Measurements from ENCODE around the gene ALDOC. TPM values are rescaled to one million over a fixed set of nuclear protein-coding genes. Genes with fewer than 3 reads are reported as not detected.

Gene ALDOC
- total and polyA plus RNA-seq, 4 donors: 40.1 to 131 (median 94.8) TPM

GRCh38 chr17:28551421-28552175, 25.1 kb downstream of the ALDOC start:
- no peak overlapping the region for H3K9ac ChIP-seq (ENCODE audit: low read depth in 1 of 2, low read length in 2 of 2)
- H3K36me3 ChIP-seq (ENCODE audit: control insufficient read depth in 4 of 4, insufficient read depth in 3 of 4, low read depth in 1 of 4, low read length in 3 of 4): peaks cover 8 to 28% (median 18%) of the 10 kb centered on the region in 4 donors
- H3K4me3 ChIP-seq (ENCODE audit: low read depth in 1 of 3, low read length in 3 of 3): peak overlapping the region in 2 of 3 donors; percentile 65 to 77
- H3K27me3 ChIP-seq (ENCODE audit: control insufficient read depth in 4 of 4, insufficient read depth in 4 of 4, low read length in 3 of 4): no peaks in the 10 kb centered on the region
- H3K9me3 ChIP-seq (ENCODE audit: control insufficient read depth in 4 of 4, low read length in 3 of 4): no peaks in the 10 kb centered on the region
- peaks cover 4 to 26% (median 20%) of the 10 kb centered on the region in 4 donors for H3K4me1 ChIP-seq (ENCODE audit: control insufficient read depth in 4 of 4, insufficient read depth in 4 of 4, low read length in 3 of 4)
- DNase-seq (ENCODE audit: low spot score): no peak
- 37% methylated on average over 10 of the region's 10 CpGs for WGBS
- no peak overlapping the region for H3K27ac ChIP-seq (ENCODE audit: low read depth in 1 of 2, low read length in 2 of 2)
- no peak for TF ChIP-seq NR2F2 (IDR thresholded peaks at IDR 0.05)
- no peak for TF ChIP-seq RAD21 (IDR thresholded peaks at IDR 0.05)
- TF ChIP-seq CTCF (IDR thresholded peaks at IDR 0.05; ENCODE audit: low read depth, low read length, missing input control): no peak
- no peak for TF ChIP-seq MAX (IDR thresholded peaks at IDR 0.05)
- no peak for TF ChIP-seq JUND (IDR thresholded peaks at IDR 0.05)
- no peak for TF ChIP-seq HNF4A (conservative IDR thresholded peaks at IDR 0.05)
- TF ChIP-seq, protein P1, sequence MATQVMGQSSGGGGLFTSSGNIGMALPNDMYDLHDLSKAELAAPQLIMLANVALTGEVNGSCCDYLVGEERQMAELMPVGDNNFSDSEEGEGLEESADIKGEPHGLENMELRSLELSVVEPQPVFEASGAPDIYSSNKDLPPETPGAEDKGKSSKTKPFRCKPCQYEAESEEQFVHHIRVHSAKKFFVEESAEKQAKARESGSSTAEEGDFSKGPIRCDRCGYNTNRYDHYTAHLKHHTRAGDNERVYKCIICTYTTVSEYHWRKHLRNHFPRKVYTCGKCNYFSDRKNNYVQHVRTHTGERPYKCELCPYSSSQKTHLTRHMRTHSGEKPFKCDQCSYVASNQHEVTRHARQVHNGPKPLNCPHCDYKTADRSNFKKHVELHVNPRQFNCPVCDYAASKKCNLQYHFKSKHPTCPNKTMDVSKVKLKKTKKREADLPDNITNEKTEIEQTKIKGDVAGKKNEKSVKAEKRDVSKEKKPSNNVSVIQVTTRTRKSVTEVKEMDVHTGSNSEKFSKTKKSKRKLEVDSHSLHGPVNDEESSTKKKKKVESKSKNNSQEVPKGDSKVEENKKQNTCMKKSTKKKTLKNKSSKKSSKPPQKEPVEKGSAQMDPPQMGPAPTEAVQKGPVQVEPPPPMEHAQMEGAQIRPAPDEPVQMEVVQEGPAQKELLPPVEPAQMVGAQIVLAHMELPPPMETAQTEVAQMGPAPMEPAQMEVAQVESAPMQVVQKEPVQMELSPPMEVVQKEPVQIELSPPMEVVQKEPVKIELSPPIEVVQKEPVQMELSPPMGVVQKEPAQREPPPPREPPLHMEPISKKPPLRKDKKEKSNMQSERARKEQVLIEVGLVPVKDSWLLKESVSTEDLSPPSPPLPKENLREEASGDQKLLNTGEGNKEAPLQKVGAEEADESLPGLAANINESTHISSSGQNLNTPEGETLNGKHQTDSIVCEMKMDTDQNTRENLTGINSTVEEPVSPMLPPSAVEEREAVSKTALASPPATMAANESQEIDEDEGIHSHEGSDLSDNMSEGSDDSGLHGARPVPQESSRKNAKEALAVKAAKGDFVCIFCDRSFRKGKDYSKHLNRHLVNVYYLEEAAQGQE (IDR thresholded peaks at IDR 0.05): no peak
- no peak for TF ChIP-seq HNF4G (IDR thresholded peaks at IDR 0.05)
- TF ChIP-seq ZBTB33 (IDR thresholded peaks at IDR 0.05): no peak
- TF ChIP-seq RXRA (IDR thresholded peaks at IDR 0.05): no peak
- no peak for TF ChIP-seq YY1 (IDR thresholded peaks at IDR 0.05)
- TF ChIP-seq FOXA2 (IDR thresholded peaks at IDR 0.05): no peak
- TF ChIP-seq SP1 (IDR thresholded peaks at IDR 0.05): no peak

- WGBS: 98% methylated on average over 1 of the region's 1 CpG
- H3K27ac ChIP-seq (ENCODE audit: low read depth in 1 of 2, low read length in 2 of 2): no peak overlapping the region
- no peak overlapping the region for H3K4me3 ChIP-seq (ENCODE audit: low read depth in 1 of 3, low read length in 3 of 3)
- DNase-seq (ENCODE audit: low spot score): no peak
- H3K4me1 ChIP-seq (ENCODE audit: control insufficient read depth in 4 of 4, insufficient read depth in 4 of 4, low read length in 3 of 4): peaks cover 4 to 26% (median 20%) of the 10 kb centered on the region in 4 donors
- H3K9me3 ChIP-seq (ENCODE audit: control insufficient read depth in 4 of 4, low read length in 3 of 4): no peaks in the 10 kb centered on the region
- peaks cover 2 to 21% (median 12%) of the 10 kb centered on the region in 4 donors for H3K36me3 ChIP-seq (ENCODE audit: control insufficient read depth in 4 of 4, insufficient read depth in 3 of 4, low read depth in 1 of 4, low read length in 3 of 4)
- no peak overlapping the region for H3K9ac ChIP-seq (ENCODE audit: low read depth in 1 of 2, low read length in 2 of 2)
- H3K27me3 ChIP-seq (ENCODE audit: control insufficient read depth in 4 of 4, insufficient read depth in 4 of 4, low read length in 3 of 4): no peaks in the 10 kb centered on the region
- no peak for TF ChIP-seq SP1 (IDR thresholded peaks at IDR 0.05)
- TF ChIP-seq, protein P2, sequence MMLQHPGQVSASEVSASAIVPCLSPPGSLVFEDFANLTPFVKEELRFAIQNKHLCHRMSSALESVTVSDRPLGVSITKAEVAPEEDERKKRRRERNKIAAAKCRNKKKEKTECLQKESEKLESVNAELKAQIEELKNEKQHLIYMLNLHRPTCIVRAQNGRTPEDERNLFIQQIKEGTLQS (IDR thresholded peaks at IDR 0.05): no peak
- TF ChIP-seq EGR1 (IDR thresholded peaks at IDR 0.05; ENCODE audit: low read depth in 2 of 2): no peak
- no peak for TF ChIP-seq RXRA (IDR thresholded peaks at IDR 0.05)
- no peak for TF ChIP-seq RAD21 (IDR thresholded peaks at IDR 0.05)
- no peak for TF ChIP-seq FOXA2 (IDR thresholded peaks at IDR 0.05)
- no peak for TF ChIP-seq ZBTB33 (IDR thresholded peaks at IDR 0.05)
- TF ChIP-seq HNF4G (IDR thresholded peaks at IDR 0.05): no peak
- TF ChIP-seq NR2F2 (IDR thresholded peaks at IDR 0.05): no peak
- no peak for TF ChIP-seq GABPA (IDR thresholded peaks at IDR 0.05 in 1 of 2, conservative IDR thresholded peaks at IDR 0.05 in 1 of 2)
- TF ChIP-seq JUND (IDR thresholded peaks at IDR 0.05): no peak
- TF ChIP-seq TAF1 (conservative IDR thresholded peaks at IDR 0.05): no peak
- no peak for TF ChIP-seq HNF4A (conservative IDR thresholded peaks at IDR 0.05)
Observed at GRCh38 chr17:28550858-28551257, 25.8 kb downstream of the ALDOC start.

Data from liver (tissue), 9 donors.